Fibroblast of skin of back (primary cell): ENCODE data around the gene CYTH1.
"Not testable (repeated sequence)": the region's sequence is repeated elsewhere in the genome, so short reads cannot be mapped to it uniquely, and the experiment has no call there.

Source experiments
- DNase-seq: peaks from one replicate; pipeline ENCODE4 v3.0.0-alpha.2; 2013

Gene CYTH1

GRCh38 chr17:78787444-78787843, 5.4 kb upstream of the CYTH1 start:
- no peak for DNase-seq

DNA sequence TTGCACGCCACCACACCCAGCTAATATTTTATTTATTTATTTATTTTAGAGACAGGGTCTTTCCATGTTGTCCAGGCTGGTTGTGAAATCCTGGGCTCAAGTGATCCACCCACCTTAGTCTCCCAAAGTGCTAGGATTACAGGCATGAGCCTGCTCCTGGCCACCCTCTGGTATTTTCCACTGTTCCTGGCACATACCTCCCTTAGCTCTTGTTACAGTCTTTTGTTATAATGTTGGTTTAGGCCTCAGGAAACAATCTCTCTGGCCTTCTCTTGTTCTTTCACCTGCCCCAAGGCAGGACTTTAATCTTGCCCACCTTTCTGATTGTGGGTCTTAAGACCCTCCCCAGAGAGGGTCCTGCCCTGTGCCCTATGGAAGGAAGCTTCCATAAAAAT, 3.6 kb upstream of the CYTH1 start:
- no peak for DNase-seq

DNA sequence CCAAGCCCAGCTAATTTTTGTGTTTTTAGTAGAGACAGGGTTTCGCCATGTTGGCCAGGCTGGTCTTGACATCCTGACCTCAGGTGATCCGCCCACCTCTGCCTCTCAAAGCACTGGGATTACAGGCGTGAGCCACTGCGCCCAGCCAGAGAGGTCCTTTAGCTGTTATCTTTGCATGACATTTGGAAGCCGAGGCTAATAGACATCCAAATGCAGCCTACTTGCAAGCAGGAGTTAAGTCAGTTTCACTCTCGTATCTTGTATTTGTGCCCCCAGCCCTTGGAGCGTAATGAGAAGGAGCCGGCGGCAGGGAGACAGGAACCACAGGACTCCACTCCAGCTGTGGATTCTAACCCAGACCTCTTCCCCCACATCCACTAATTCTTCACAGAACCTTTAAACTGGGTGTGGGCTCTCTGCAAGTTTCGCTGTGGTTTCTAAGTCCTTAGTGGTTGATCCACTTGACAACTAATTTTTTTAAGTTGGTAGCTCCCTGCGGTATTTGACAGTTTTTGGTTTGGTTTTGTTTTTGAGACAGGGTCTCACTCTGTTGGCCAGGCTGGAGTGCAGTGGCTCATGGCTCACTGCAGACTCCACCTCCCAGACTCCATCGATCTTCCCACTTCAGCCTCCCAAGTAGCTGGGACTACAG, 3.1 kb upstream of the CYTH1 start:
- DNase-seq = no peak

GRCh38 chr17:78784352-78784751, 2.3 kb upstream of the CYTH1 start:
- no peak for DNase-seq

DNA sequence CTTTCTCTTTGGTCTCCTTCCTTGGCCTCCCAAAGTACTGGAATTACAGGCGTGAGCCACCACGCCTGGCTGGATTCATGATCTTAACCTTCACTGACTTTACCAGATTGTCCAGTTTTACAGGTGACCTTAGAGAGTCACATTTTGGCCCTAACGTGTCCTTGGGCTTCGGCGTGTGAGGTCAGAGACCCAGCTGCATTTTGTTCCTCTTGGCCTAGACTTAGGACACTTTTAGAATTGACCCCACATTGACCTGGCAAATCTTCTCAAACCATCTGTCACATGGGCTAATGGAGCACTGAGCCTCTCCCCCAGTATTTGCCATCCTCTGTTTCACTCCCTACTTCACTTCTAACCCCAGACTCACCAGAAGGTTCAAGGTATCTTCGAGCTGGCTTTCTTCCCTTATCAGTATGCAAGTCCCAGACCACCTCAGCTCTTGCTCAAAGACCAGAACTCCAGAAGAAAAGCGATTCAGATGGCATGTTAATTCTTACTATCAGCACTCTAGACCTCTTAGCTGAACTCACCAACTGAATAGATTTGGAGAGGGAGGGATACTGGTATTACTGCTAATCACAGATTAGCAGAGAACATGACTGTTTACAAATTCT, 1.7 kb upstream of the CYTH1 start:
- DNase-seq = no peak

GRCh38 chr17:78781104-78781892, 775 bp downstream of the CYTH1 start:
- DNase-seq = peak; percentile 37

- DNase-seq = no peak
These were observed 1.7 kb downstream of the CYTH1 start for GRCh38 chr17:78780335-78780734.

- no peak for DNase-seq
These were observed 2.2 kb downstream of the CYTH1 start for GRCh38 chr17:78779850-78780249.

DNA sequence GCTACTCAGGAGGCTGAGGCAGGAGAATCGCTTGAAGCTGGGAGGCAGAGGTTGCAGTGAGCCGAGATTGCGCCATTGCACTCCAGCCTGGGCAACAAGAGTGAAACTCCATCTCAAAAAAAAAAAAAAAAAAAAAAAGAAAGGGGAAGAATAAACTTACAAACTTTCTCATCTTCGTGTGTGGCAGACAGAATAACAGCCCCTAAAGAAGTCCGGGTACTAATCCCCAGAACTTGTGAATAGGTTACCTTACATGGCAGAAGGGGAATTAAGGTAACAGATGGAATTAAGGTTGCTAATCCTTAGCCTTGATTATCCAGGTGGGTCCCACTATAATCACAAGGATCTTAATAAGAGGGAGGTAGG, 2.8 kb downstream of the CYTH1 start:
- not testable (repeated sequence) for DNase-seq

GRCh38 chr17:78777881-78778280, 4.2 kb downstream of the CYTH1 start:
- no peak for DNase-seq

DNA sequence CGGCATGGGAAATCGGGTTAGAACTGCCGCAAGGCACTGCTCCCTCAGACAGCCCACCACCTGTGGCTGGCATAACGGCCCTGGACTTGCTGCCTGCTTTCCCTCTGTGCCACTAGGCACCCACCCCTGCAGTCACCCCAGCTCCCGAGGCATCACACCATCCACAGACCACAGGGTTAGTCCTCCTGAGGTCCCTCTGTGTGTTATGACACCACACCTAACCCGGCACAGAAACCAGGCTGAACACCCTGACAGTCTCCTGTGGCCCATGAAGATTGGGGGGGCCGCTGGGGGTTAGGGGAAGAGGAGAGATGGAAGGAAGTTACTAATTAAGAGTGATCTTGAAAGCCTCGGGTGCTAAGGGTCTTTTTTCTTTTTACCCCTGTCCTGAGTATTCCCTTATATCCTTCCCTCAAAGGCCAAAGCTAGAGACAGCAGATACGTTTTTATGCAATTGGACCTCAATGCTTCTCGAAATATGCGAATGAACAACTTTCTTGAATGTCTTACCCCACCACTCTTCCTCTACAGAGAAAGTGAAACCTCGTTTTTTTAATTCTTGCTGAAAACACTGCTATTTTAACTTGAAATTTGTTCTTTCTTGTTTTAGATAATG, 7.0 kb downstream of the CYTH1 start:
- no peak for DNase-seq

- DNase-seq = no peak
These were observed 7.6 kb downstream of the CYTH1 start for GRCh38 chr17:78774453-78774852.

DNA sequence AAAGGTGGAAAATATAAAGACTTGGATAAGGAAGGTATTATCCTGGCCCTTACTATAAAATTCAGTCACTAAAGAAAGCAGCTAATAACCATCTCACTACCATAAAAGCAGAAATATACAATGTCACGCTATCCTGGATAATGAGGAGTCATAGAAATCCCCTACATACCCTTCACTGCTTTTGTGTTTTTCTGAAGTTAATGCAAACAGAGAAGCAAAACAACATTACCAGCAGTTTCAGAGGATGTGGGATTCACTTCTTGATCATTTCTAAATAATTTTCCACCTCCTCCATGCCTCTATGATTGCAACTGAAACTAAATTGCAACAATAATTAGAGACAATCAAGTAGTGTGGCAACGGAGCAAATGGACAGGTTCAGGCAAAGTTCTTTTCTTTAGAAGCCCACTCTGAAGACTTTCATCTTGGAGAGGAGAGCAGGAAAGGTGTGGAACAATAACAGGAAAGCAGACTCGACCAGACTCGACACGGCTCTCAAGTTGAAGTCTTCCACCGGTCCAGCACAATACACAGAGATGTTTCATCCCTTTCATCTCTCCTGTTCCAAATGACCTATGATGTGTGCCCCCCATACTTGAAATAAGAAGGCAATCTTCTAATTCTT, 10.2 kb downstream of the CYTH1 start:
- DNase-seq = no peak

GRCh38 chr17:78769196-78769773, 12.8 kb downstream of the CYTH1 start:
- no peak for DNase-seq

- DNase-seq = no peak
These were observed 14.3 kb downstream of the CYTH1 start for GRCh38 chr17:78767806-78768205.

- DNase-seq = no peak
These were observed 15.3 kb downstream of the CYTH1 start for GRCh38 chr17:78766743-78767294.

DNA sequence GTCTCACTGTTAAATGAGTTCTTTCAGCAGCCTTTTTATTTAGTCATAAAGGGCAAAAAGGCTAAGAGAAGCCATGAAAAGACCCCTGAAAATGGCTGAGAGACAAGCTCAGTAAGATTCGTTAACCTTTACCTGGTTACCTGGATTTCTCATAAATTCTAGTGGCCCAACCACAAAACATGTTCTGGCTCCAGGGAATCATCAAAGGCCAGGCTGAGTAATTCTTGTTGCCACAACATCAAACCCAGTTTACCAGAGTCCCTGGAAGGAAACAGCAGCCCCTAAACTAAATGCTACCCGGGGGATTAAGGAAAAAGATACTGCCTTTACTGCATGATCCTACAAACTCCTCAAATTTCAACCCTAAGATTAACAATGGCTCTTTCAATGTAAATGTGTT, 15.8 kb downstream of the CYTH1 start:
- no peak for DNase-seq

- DNase-seq = no peak
These were observed 16.3 kb downstream of the CYTH1 start for GRCh38 chr17:78765821-78766220.

DNA sequence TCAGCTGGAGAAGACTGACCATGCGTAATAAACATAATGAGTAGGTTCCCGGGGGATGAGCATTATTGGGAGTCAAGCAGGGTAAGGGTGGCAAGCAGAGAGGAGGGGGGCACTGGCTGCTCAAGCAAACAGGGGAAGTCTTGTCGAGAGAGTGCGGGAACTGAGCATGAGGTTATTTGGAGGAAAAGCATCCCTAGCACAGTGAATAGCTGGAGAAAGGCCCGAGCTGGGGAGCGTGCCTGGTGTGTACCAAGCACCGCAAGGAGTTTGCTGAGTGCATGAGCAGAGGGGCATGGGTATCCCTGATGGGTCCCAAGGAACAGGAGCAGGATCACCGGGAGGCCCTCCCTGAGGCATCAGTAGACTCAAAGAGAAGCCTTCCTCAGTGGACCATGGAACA, 17.2 kb downstream of the CYTH1 start:
- DNase-seq = no peak

GRCh38 chr17:78763561-78763960, 18.5 kb downstream of the CYTH1 start:
- peak; percentile 69 for DNase-seq

- no peak for DNase-seq
These were observed 20.2 kb downstream of the CYTH1 start for GRCh38 chr17:78761789-78762406.

- DNase-seq = no peak
These were observed 22.1 kb downstream of the CYTH1 start for GRCh38 chr17:78759969-78760352.
